Parathyroid adenoma (tissue), 2 donors: ENCODE data around the gene VDR.

Experiments used
- H2AFZ ChIP-seq: fragments of 300-600 bp; sonication (generic); one replicate; pipeline ENCODE4 v1.7.0; 2017; ENCODE audit warnings: antibody characterized with exemption, mild to moderate bottlenecking
- H3K27ac ChIP-seq: fragments of 300-600 bp; sonication (generic); one replicate; pipeline ENCODE4 v1.7.0; 2017
- H3K27me3 ChIP-seq: fragments of 300-600 bp; sonication (generic); one replicate; pipeline ENCODE4 v1.7.0; 2017; ENCODE audit warnings: low read length; ENCODE audit not compliant: control insufficient read depth, insufficient read depth
- H3K36me3 ChIP-seq: fragments of 300-600 bp; sonication (generic); one replicate; pipeline ENCODE4 v1.7.0; 2017; ENCODE audit warnings: low read length; ENCODE audit not compliant: control insufficient read depth, insufficient read depth
- H3K4me1 ChIP-seq: fragments of 300-600 bp; sonication (generic); one replicate; pipeline ENCODE4 v1.7.0; 2017; ENCODE audit warnings: control low read depth
- H3K4me2 ChIP-seq: fragments of 300-600 bp; sonication (generic); one replicate; pipeline ENCODE4 v1.7.0; 2017; ENCODE audit warnings: low read length
- H3K4me3 ChIP-seq: fragments of 300-600 bp; sonication (generic); one replicate; pipeline ENCODE4 v1.7.0; 2017; ENCODE audit warnings: low read depth, low read length
- H3K79me2 ChIP-seq: fragments of 300-600 bp; sonication (generic); one replicate; pipeline ENCODE4 v1.7.0; 2017; ENCODE audit warnings: control low read depth
- H3K9ac ChIP-seq: fragments of 300-600 bp; sonication (generic); one replicate; pipeline ENCODE4 v1.7.0; 2017; ENCODE audit warnings: mild to moderate bottlenecking
- H3K9me3 ChIP-seq: fragments of 300-600 bp; sonication (generic); one replicate; pipeline ENCODE4 v1.7.0; 2017; ENCODE audit warnings: low read length; ENCODE audit not compliant: control insufficient read depth
- CTCF ChIP-seq: fragments of 300-600 bp; sonication (generic); IDR thresholded peaks from one replicate; pipeline ENCODE4 v1.7.0; 2017; ENCODE audit warnings: antibody characterized with exemption, mild to moderate bottlenecking
- donor health status: primary hyperparathyroidism.

Gene VDR

GRCh38 chr12:47888153-47888819, 16.5 kb downstream of the VDR start:
- peak overlapping the region; percentile 21 for H3K4me3 ChIP-seq
- H3K4me1 ChIP-seq, result peaks cover 89% of the 10 kb centered on the region
- peak overlapping the region; percentile 96 for H3K27ac ChIP-seq
- H3K36me3 ChIP-seq, result no peaks in the 10 kb centered on the region
- no peaks in the 10 kb centered on the region for H3K9me3 ChIP-seq
- TF ChIP-seq CTCF, result no peak
- H2AFZ ChIP-seq, result no peak overlapping the region
- no peak overlapping the region for H3K9ac ChIP-seq
- H3K4me2 ChIP-seq, result peak overlapping the region; percentile 54
- H3K79me2 ChIP-seq, result peaks cover 52% of the 10 kb centered on the region
- H3K27me3 ChIP-seq, result no peaks in the 10 kb centered on the region

DNA sequence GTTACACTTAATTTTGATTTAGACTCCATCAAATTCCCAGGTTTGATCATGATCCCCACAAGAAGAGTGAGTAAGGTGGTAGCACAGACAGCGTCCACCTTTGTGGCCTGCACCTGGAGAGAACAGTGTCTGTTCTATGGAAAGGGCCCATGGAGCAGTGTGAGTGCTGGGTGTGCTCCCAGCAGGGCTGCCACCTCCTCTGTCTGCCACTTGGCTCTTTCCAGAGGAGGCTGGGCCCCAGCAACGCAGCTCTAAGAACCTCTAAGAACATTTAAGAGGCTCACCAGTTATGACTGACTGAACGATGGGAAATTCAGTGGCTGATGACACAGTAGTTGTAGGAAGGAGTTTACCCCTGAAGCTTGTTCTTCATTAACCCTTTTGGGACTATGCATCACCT, 17.3 kb downstream of the VDR start:
- TF ChIP-seq CTCF, result no peak
- peak overlapping the region; percentile 20 for H3K9ac ChIP-seq

GRCh38 chr12:47886510-47887240, 18.1 kb downstream of the VDR start:
- TF ChIP-seq CTCF, result peak; percentile 34
- Histone ChIP-seq H3K9ac (no peak overlapping the region), H3K36me3 (no peaks in the 10 kb centered on the region), H3K4me1 (peaks cover 88% of the 10 kb centered on the region), H3K4me2 (peak overlapping the region; percentile 33), H3K27me3 (no peaks in the 10 kb centered on the region), H3K79me2 (peaks cover 57% of the 10 kb centered on the region), H3K9me3 (no peaks in the 10 kb centered on the region), H3K4me3 (no peak overlapping the region), H2AFZ (no peak overlapping the region), H3K27ac (peak overlapping the region; percentile 96)

More for the DNA sequence above, 17.3 kb downstream of the VDR start:
- Histone ChIP-seq H3K9me3 (no peaks in the 10 kb centered on the region), H3K4me3 (peak overlapping the region; percentile 21), H3K4me2 (peak overlapping the region; percentile 54), H2AFZ (no peak overlapping the region), H3K27ac (peak overlapping the region; percentile 96), H3K27me3 (no peaks in the 10 kb centered on the region), H3K4me1 (peaks cover 90% of the 10 kb centered on the region), H3K79me2 (peaks cover 53% of the 10 kb centered on the region), H3K36me3 (no peaks in the 10 kb centered on the region)

GRCh38 chr12:47885566-47885965, 19.2 kb downstream of the VDR start:
- no peak overlapping the region for H2AFZ ChIP-seq
- no peak overlapping the region for H3K9ac ChIP-seq
- H3K27me3 ChIP-seq, result no peaks in the 10 kb centered on the region
- H3K4me3 ChIP-seq, result no peak overlapping the region
- TF ChIP-seq CTCF, result no peak
- peaks cover 78% of the 10 kb centered on the region for H3K4me1 ChIP-seq
- no peaks in the 10 kb centered on the region for H3K36me3 ChIP-seq
- peak overlapping the region; percentile 12 for H3K4me2 ChIP-seq
- peaks cover 58% of the 10 kb centered on the region for H3K79me2 ChIP-seq
- peak overlapping the region; percentile 96 for H3K27ac ChIP-seq
- no peaks in the 10 kb centered on the region for H3K9me3 ChIP-seq
